H1 (cell line): Measurements from ENCODE around the gene MRPL4. TPM values are rescaled to one million over a fixed set of nuclear protein-coding genes. Genes with fewer than 3 reads are reported as not detected.

Source experiments
- CTCF ChIA-PET: fragments of 300-600 bp; sonication (Branson Sonifier 250); formaldehyde crosslinking; loops from one replicate; lab custom pipeline; 2021; ENCODE audit not compliant: partially characterized antibody; lab: Charles Lee
- POLR2A ChIA-PET: fragments of 300-600 bp; sonication (Branson Sonifier 250); formaldehyde crosslinking; loops from one replicate; lab custom pipeline; 2021; ENCODE audit warnings: inconsistent platforms; ENCODE audit not compliant: partially characterized antibody; lab: Charles Lee
- DNase-seq, 2 experiments: peaks; one replicate each; pipeline versions ENCODE4 v3.0.0 to v3.0.0-alpha.2; 2010 to 2022; ENCODE audit warnings: low spot score in 2 of 2, low read depth in 1 of 2, mixed read lengths in 1 of 2
- FAIRE-seq: peaks from 2 replicates; lab custom pipeline; 2011; peaks lifted over from hg19 to GRCh38; lab: Jason Lieb, UNC
- H2AFZ ChIP-seq: 2 replicates; pipeline ENCODE4 v1.8.1; 2012; ENCODE audit warnings: low read length, inconsistent platforms
- H2AK5ac ChIP-seq: 2 replicates; pipeline ENCODE4 v1.6.1; 2013; ENCODE audit warnings: low read depth, low read length
- H2BK120ac ChIP-seq: replicated peaks from 2 replicates; pipeline ENCODE3; 2013; ENCODE audit warnings: low read depth, low read length, inconsistent platforms
- H2BK12ac ChIP-seq: 2 replicates; pipeline ENCODE4 v1.6.1; 2013; ENCODE audit warnings: low read depth, low read length
- H2BK15ac ChIP-seq: 2 replicates; pipeline ENCODE4 v1.6.1; 2013; ENCODE audit warnings: low read length
- H2BK20ac ChIP-seq: 2 replicates; pipeline ENCODE4 v1.6.1; 2013; ENCODE audit warnings: low read length
- H2BK5ac ChIP-seq: 2 replicates; pipeline ENCODE4 v1.6.1; 2013; ENCODE audit warnings: low read depth, low read length
- H3K14ac ChIP-seq: 2 replicates; pipeline ENCODE4 v1.6.1; 2013; ENCODE audit warnings: inconsistent platforms; ENCODE audit not compliant: insufficient read length
- H3K18ac ChIP-seq: 2 replicates; pipeline ENCODE4 v1.6.1; 2013; ENCODE audit warnings: low read length; ENCODE audit errors: extremely low read depth
- H3K23ac ChIP-seq: 2 replicates; pipeline ENCODE4 v1.6.1; 2013; ENCODE audit warnings: inconsistent platforms; ENCODE audit not compliant: insufficient read length
- H3K23me2 ChIP-seq: 2 replicates; pipeline ENCODE4 v1.6.1; 2013; ENCODE audit warnings: low read depth, low read length
- H3K27ac ChIP-seq: 2 replicates; pipeline ENCODE4 v1.6.1; 2011; ENCODE audit warnings: low read depth, low read length, inconsistent platforms
- H3K27me3 ChIP-seq, 4 experiments: replicated peaks in 1 of 4; 1 replicate in 1 of 4; 2 replicates in 3 of 4; pipeline versions ENCODE4 v1.6.1 to v1.8.1; 2011 to 2013; ENCODE audit warnings: low read length in 3 of 4, mild to moderate bottlenecking in 3 of 4, inconsistent platforms in 2 of 4, mixed read lengths in 2 of 4, moderate library complexity in 1 of 4; ENCODE audit not compliant: control insufficient read depth in 3 of 4, insufficient read depth in 3 of 4; ENCODE audit errors: extremely low read depth in 1 of 4
- H3K36me3 ChIP-seq, 4 experiments: 2 replicates each; pipeline versions ENCODE4 v1.6.1 to v1.8.1; 2011 to 2013; ENCODE audit warnings: mild to moderate bottlenecking in 4 of 4, low read length in 3 of 4, moderate library complexity in 2 of 4, control low read depth in 1 of 4, inconsistent platforms in 1 of 4; ENCODE audit not compliant: insufficient read depth in 4 of 4, control insufficient read depth in 2 of 4
- H3K4ac ChIP-seq: replicated peaks from 2 replicates; pipeline ENCODE3; 2013; ENCODE audit warnings: low read length, low read depth, mixed read lengths, inconsistent platforms; ENCODE audit not compliant: insufficient read length
- H3K4me1 ChIP-seq, 4 experiments: replicated peaks in 1 of 4; 1 replicate in 1 of 4; 2 replicates in 3 of 4; pipeline versions ENCODE4 v1.6.1 to v1.8.1; 2011 to 2013; ENCODE audit warnings: low read length in 3 of 4, inconsistent platforms in 2 of 4, mixed read lengths in 1 of 4; ENCODE audit not compliant: insufficient read depth in 4 of 4, control insufficient read depth in 3 of 4
- H3K4me2 ChIP-seq, 2 experiments: 2 replicates each; pipeline versions ENCODE4 v1.6.1 to v1.8.1; 2011 to 2013; ENCODE audit warnings: low read depth in 2 of 2, low read length in 2 of 2, control low read depth in 1 of 2, inconsistent platforms in 1 of 2, mild to moderate bottlenecking in 1 of 2; ENCODE audit not compliant: insufficient read depth in 1 of 2
- H3K4me3 ChIP-seq, 4 experiments: fragments of 200-600, 300-600 bp in 1 of 4; sonication (generic), shearing (Covaris generic), sonication (Bioruptor Twin) in 1 of 4; 2 replicates each; pipeline versions ENCODE4 v1.5.1 to v1.8.1; 2011 to 2016; ENCODE audit warnings: low read length in 4 of 4, low read depth in 3 of 4, control low read depth in 2 of 4, inconsistent platforms in 2 of 4, mild to moderate bottlenecking in 2 of 4, mixed read lengths in 1 of 4, moderate library complexity in 1 of 4; ENCODE audit not compliant: insufficient read depth in 2 of 4; ENCODE audit errors: extremely low read depth in 1 of 4
- H3K56ac ChIP-seq: replicated peaks from 2 replicates; pipeline ENCODE3; 2013; ENCODE audit warnings: low read depth, mild to moderate bottlenecking, mixed read lengths, low read length, inconsistent platforms; ENCODE audit not compliant: insufficient read length
- H3K79me1 ChIP-seq: 2 replicates; pipeline ENCODE4 v1.6.1; 2013; ENCODE audit warnings: low read depth, low read length, control low read depth
- H3K79me2 ChIP-seq, 2 experiments: 2 replicates each; pipeline versions ENCODE4 v1.6.1 to v1.8.1; 2012 to 2013; ENCODE audit warnings: low read length in 2 of 2, mild to moderate bottlenecking in 2 of 2, inconsistent platforms in 1 of 2; ENCODE audit not compliant: insufficient read depth in 2 of 2, control insufficient read depth in 1 of 2
- H3K9ac ChIP-seq, 4 experiments: replicated peaks in 1 of 4; 1 replicate in 1 of 4; 2 replicates in 3 of 4; pipeline versions ENCODE4 v1.6.1 to v1.8.1; 2011 to 2013; ENCODE audit warnings: low read depth in 3 of 4, low read length in 3 of 4, control low read depth in 2 of 4, mild to moderate bottlenecking in 2 of 4, moderate library complexity in 2 of 4, inconsistent platforms in 1 of 4; ENCODE audit errors: extremely low read depth in 1 of 4
- H3K9me3 ChIP-seq, 2 experiments: 2 replicates each; pipeline versions ENCODE4 v1.6.1 to v1.8.1; 2012 to 2013; ENCODE audit warnings: mild to moderate bottlenecking in 2 of 2, moderate library complexity in 2 of 2, control low read depth in 1 of 2, inconsistent platforms in 1 of 2, low read depth in 1 of 2, low read length in 1 of 2, mixed read lengths in 1 of 2; ENCODE audit not compliant: insufficient read depth in 2 of 2
- H4K20me1 ChIP-seq, 2 experiments: replicated peaks in 1 of 2; 2 replicates each; pipeline versions ENCODE3 to v1.8.1; 2011 to 2013; ENCODE audit warnings: inconsistent platforms in 2 of 2, low read length in 2 of 2, mild to moderate bottlenecking in 1 of 2; ENCODE audit not compliant: insufficient read depth in 2 of 2, control insufficient read depth in 1 of 2
- H4K5ac ChIP-seq: 2 replicates; pipeline ENCODE4 v1.6.1; 2013; ENCODE audit warnings: low read length, low read depth, mixed read lengths, inconsistent platforms; ENCODE audit not compliant: insufficient read length
- H4K8ac ChIP-seq: 2 replicates; pipeline ENCODE4 v1.8.0; 2013; ENCODE audit warnings: mild to moderate bottlenecking, moderate library complexity, low read length, inconsistent platforms; ENCODE audit not compliant: insufficient read depth; ENCODE audit errors: extremely low read depth
- H4K91ac ChIP-seq: replicated peaks from 2 replicates; pipeline ENCODE3; 2013; ENCODE audit warnings: low read length, mixed read lengths, inconsistent platforms; ENCODE audit not compliant: insufficient read length
- WGBS, 2 experiments: shearing (Covaris generic) in 1 of 2; methylation state at CpG; one replicate each; pipeline versions ENCODE4 v1.1.6 to v1.1.7; 2013 to 2015; ENCODE audit warnings: low lambda C conversion rate in 2 of 2, mixed read lengths in 2 of 2, inconsistent platforms in 1 of 2, low coverage in 1 of 2, missing lambda C conversion rate in 1 of 2; ENCODE audit not compliant: insufficient replicate concordance in 2 of 2, insufficient coverage in 1 of 2, insufficient read length in 1 of 2; ENCODE audit errors: extremely low coverage in 1 of 2, missing lambda C conversion rate in 1 of 2; 5-methylcytosine and 5-hydroxymethylcytosine counted together
- polyA plus RNA-seq, 7 experiments: library from polyadenylated mRNA; depleted of rRNA in 3 of 7; stranded (reverse) in 5 of 7; unstranded in 2 of 7; fragments of >200 nt in 5 of 7; fragments of 200-250 nt in 2 of 7; gene quantifications; 1 replicate in 5 of 7; 2 replicates in 1 of 7; 4 replicates in 1 of 7; pipeline versions ENCODE4 v1.2.1 to v1.2.3, GENCODE V29; 2011 to 2013; ENCODE audit warnings: missing spikeins in 2 of 7, mixed read lengths in 2 of 7
- total RNA-seq: library from RNA; stranded (reverse); fragmentation: NEBNext Ultra II Directional; extraction: Animal tissue kit (Norgen Biotek cat#: 25700); gene quantifications from 2 replicates; pipeline ENCODE4 v1.2.1, GENCODE V29; 2021

The MRPL4 gene
- total and polyA plus RNA-seq, 2 of the 8 experiments (the other 6 are each of a cell fraction or from before 2014, with no cell fraction given), result 82.3 to 187 TPM

DNA sequence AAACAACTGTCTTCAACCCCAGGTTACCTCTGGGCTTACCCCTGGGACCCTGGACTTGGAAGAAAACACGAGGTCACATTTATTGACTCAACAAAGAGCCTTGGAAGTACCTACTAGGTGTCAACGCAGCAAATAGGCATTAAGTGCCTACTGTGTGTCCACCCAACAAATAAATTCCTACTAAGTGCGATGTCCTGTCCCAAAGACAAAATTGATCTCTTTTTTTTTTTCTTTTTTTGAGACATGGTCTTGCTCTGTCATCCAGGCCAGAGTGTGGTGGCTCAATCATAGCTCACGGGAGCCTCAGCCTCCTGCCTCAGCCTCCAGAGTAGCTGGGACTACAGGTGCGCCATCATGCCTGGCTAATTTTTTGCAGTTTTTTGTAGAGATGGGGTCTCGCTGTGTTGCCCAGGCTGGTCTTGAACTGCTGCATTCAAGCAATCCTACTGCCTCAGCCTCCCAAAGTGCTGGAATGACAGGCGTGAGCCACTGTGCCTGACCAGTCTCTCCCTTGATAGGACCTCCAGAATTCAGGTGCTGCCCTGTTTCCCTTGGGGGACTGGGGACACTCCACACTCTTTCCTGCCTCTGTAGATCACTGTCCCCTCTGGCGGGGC lies 20.3 kb upstream of the MRPL4 start:
- peaks cover 0 to 9% of the 10 kb centered on the region in 2 experiments; a peak in 2 of 4 replicates for H3K79me2 ChIP-seq
- no peak overlapping the region for H3K14ac ChIP-seq
- H3K23ac ChIP-seq, result no peak overlapping the region
- H2BK20ac ChIP-seq, result no peak overlapping the region
- H3K9me3 ChIP-seq, result no peaks in the 10 kb centered on the region
- peak overlapping the region; percentile 39 for H2AK5ac ChIP-seq
- peak overlapping the region; percentile 18 to 88 (median 44); a peak in 6 of 8 replicates for H3K4me3 ChIP-seq
- ChIA-PET POLR2A (interaction anchor here (0.6 to 2.1 kb wide), 5 partner anchors 12 to 130 kb away, joined by 3 to 9 read pairs (median 3); partner anchors contain the start of genes DNMT1 and MRPL4), CTCF (interaction anchor here (0.6 to 1.1 kb wide), 2 partner anchors 15 to 136 kb away, joined by 3 to 4 read pairs; no protein-coding TSS in a partner anchor)
- H2BK120ac ChIP-seq, result no peak overlapping the region
- H3K4me1 ChIP-seq, result peaks cover under 1 to 7% (median 3%) of the 10 kb centered on the region in 4 experiments; a peak in 4 of 7 replicates
- H4K20me1 ChIP-seq, result peaks cover 3 to 7% of the 10 kb centered on the region in 2 experiments
- no peak overlapping the region for H2BK5ac ChIP-seq
- no peaks in the 10 kb centered on the region for H3K36me3 ChIP-seq
- H2BK15ac ChIP-seq, result peak overlapping the region; percentile 88; the same call in 1 of the 2 replicates
- peak overlapping the region; percentile 60; the same call in 1 of the 2 replicates for H3K18ac ChIP-seq
- H3K23me2 ChIP-seq, result peaks cover 10% of the 10 kb centered on the region; the same call in 1 of the 2 replicates
- DNase-seq, result no peak
- H4K8ac ChIP-seq, result peak overlapping the region; percentile 54
- 0 out of 2 replicates have a peak overlapping the region, but pooled peaks have one; percentile 24 for H2AFZ ChIP-seq
- H4K91ac ChIP-seq, result peak overlapping the region; percentile 84
- FAIRE-seq, result no peak
- peaks cover 5% of the 10 kb centered on the region for H3K79me1 ChIP-seq
- 0 out of 7 replicates have a peak, but pooled peaks cover 0 to 3% (median 0%) of the 10 kb centered on the region in 4 experiments for H3K27me3 ChIP-seq
- no peak overlapping the region for H3K27ac ChIP-seq
- H3K4me2 ChIP-seq, result peak overlapping the region; percentile 81 to 82
- no peak overlapping the region for H4K5ac ChIP-seq
- H3K56ac ChIP-seq, result no peak overlapping the region
- 69% methylated on average over 8 of the region's 8 CpGs; no CpG with 5 or more reads in 1 of the 2 experiments for WGBS, 2 experiments
- peak overlapping the region; percentile 68 for H2BK12ac ChIP-seq
- no peak overlapping the region for H3K4ac ChIP-seq
- peak overlapping the region in 3 of 4 experiments; percentile 40 to 61 (median 53); a peak in 5 of 7 replicates for H3K9ac ChIP-seq
